Sigmoid colon (tissue), 3 donors: ENCODE measurements around the gene FBXO42.
"Not testable (repeated sequence)": the region's sequence is repeated elsewhere in the genome, so short reads cannot be mapped to it uniquely, and the experiment has no call there.

ENCODE experiments used
- POLR2A ChIP-seq, 2 donors: fragments of 450-650 bp; IDR thresholded peaks; one replicate each; pipeline ENCODE4 v1.6.1; 2016; ENCODE audit warnings: antibody characterized with exemption in 2 of 2, mild to moderate bottlenecking in 2 of 2, moderate library complexity in 2 of 2
- TF ChIP-seq, protein P1 (sequence below), 4 experiments: fragments of 450-650 bp in 3 of 4; fragments of 200-600 bp in 1 of 4; IDR thresholded peaks; one replicate each; pipeline ENCODE4 v1.5.1; 2016 to 2019; ENCODE audit warnings: antibody characterized with exemption in 4 of 4, mild to moderate bottlenecking in 3 of 4, moderate library complexity in 2 of 4

DNA sequence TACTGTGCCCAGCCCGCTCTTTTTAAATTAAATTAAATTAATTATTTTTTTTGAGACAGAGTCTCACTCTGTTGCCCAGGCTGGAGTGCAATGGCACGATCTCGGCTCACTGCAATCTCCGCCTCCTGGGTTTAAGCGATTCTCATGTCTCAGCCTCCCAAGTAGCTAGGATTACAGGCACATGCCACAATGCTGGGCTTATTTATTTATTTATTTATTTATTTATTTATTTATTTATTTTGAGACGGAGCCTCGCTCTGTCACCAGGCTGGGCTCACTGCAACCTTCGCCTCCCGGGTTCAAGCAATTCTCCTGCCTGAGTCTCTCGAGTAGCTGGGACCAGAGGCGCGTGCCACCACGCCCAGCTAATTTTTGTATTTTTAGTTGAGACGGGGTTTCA, 129.6 kb downstream of the FBXO42 start:
- not testable (repeated sequence) for TF ChIP-seq POLR2A (IDR thresholded peaks at IDR 0.05)
- TF ChIP-seq, protein P1, sequence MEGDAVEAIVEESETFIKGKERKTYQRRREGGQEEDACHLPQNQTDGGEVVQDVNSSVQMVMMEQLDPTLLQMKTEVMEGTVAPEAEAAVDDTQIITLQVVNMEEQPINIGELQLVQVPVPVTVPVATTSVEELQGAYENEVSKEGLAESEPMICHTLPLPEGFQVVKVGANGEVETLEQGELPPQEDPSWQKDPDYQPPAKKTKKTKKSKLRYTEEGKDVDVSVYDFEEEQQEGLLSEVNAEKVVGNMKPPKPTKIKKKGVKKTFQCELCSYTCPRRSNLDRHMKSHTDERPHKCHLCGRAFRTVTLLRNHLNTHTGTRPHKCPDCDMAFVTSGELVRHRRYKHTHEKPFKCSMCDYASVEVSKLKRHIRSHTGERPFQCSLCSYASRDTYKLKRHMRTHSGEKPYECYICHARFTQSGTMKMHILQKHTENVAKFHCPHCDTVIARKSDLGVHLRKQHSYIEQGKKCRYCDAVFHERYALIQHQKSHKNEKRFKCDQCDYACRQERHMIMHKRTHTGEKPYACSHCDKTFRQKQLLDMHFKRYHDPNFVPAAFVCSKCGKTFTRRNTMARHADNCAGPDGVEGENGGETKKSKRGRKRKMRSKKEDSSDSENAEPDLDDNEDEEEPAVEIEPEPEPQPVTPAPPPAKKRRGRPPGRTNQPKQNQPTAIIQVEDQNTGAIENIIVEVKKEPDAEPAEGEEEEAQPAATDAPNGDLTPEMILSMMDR (IDR thresholded peaks at IDR 0.05): not testable (repeated sequence)
